Measurements from ENCODE around the gene ADGRL3.

ADGRL3 gene

GRCh38 chr4:61657016-61657415, 456.9 kb downstream of the ADGRL3 start:
- no peak for DNase-seq (ENCODE audit: low read depth)
- no peak overlapping the region for H3K4me3 ChIP-seq (ENCODE audit: low read depth, low read length)

GRCh38 chr4:61661960-61662359, 461.8 kb downstream of the ADGRL3 start:
- DNase-seq (ENCODE audit: low read depth) = no peak
- H3K4me3 ChIP-seq (ENCODE audit: low read depth, low read length) = no peak overlapping the region

GRCh38 chr4:61662362-61662761, 462.2 kb downstream of the ADGRL3 start:
- H3K4me3 ChIP-seq (ENCODE audit: low read depth, low read length) = no peak overlapping the region
- DNase-seq (ENCODE audit: low read depth) = no peak

GRCh38 chr4:61663310-61663709, 463.2 kb downstream of the ADGRL3 start:
- DNase-seq (ENCODE audit: low read depth) = no peak
- H3K4me3 ChIP-seq (ENCODE audit: low read depth, low read length) = no peak overlapping the region

GRCh38 chr4:61665649-61666048, 465.5 kb downstream of the ADGRL3 start:
- DNase-seq (ENCODE audit: low read depth) = no peak

GRCh38 chr4:61666244-61666643, 466.1 kb downstream of the ADGRL3 start:
- H3K4me3 ChIP-seq (ENCODE audit: low read depth, low read length) = no peak overlapping the region
- no peak for DNase-seq (ENCODE audit: low read depth)

More at GRCh38 chr4:61665649-61666048, 465.5 kb downstream of the ADGRL3 start:
- H3K4me3 ChIP-seq (ENCODE audit: low read depth, low read length) = no peak overlapping the region

GRCh38 chr4:61671599-61671998, 471.5 kb downstream of the ADGRL3 start:
- DNase-seq (ENCODE audit: low read depth) = no peak
- no peak overlapping the region for H3K4me3 ChIP-seq (ENCODE audit: low read depth, low read length)

- H3K4me3 ChIP-seq (ENCODE audit: low read depth, low read length) = no peak overlapping the region
- no peak for DNase-seq (ENCODE audit: low read depth)
These were observed 475.3 kb downstream of the ADGRL3 start for GRCh38 chr4:61675464-61675863.

- no peak overlapping the region for H3K4me3 ChIP-seq (ENCODE audit: low read depth, low read length)
- DNase-seq (ENCODE audit: low read depth) = no peak
These were observed 478.2 kb downstream of the ADGRL3 start for GRCh38 chr4:61678297-61678696.

GRCh38 chr4:61693520-61693919, 493.4 kb downstream of the ADGRL3 start:
- no peak for DNase-seq (ENCODE audit: low read depth)
- no peak overlapping the region for H3K4me3 ChIP-seq (ENCODE audit: low read depth, low read length)

GRCh38 chr4:61714387-61714911, 514.3 kb downstream of the ADGRL3 start:
- no peak for DNase-seq (ENCODE audit: low read depth)

GRCh38 chr4:61716426-61716825, 516.3 kb downstream of the ADGRL3 start:
- no peak for DNase-seq (ENCODE audit: low read depth)
- no peak overlapping the region for H3K4me3 ChIP-seq (ENCODE audit: low read depth, low read length)

More at GRCh38 chr4:61714387-61714911, 514.3 kb downstream of the ADGRL3 start:
- no peak overlapping the region for H3K4me3 ChIP-seq (ENCODE audit: low read depth, low read length)

- no peak overlapping the region for H3K4me3 ChIP-seq (ENCODE audit: low read depth, low read length)
- DNase-seq (ENCODE audit: low read depth) = no peak
These were observed 523.4 kb downstream of the ADGRL3 start for GRCh38 chr4:61723492-61723891.

- H3K4me3 ChIP-seq (ENCODE audit: low read depth, low read length) = no peak overlapping the region
- DNase-seq (ENCODE audit: low read depth) = no peak
These were observed 527.2 kb downstream of the ADGRL3 start for GRCh38 chr4:61727286-61727685.

- DNase-seq (ENCODE audit: low read depth) = no peak
- H3K4me3 ChIP-seq (ENCODE audit: low read depth, low read length) = no peak overlapping the region
These were observed 534.3 kb downstream of the ADGRL3 start for GRCh38 chr4:61734409-61734808.

GRCh38 chr4:61739887-61740286, 539.8 kb downstream of the ADGRL3 start:
- no peak for DNase-seq (ENCODE audit: low read depth)
- no peak overlapping the region for H3K4me3 ChIP-seq (ENCODE audit: low read depth, low read length)

GRCh38 chr4:61740886-61741285, 540.8 kb downstream of the ADGRL3 start:
- no peak overlapping the region for H3K4me3 ChIP-seq (ENCODE audit: low read depth, low read length)
- no peak for DNase-seq (ENCODE audit: low read depth)

- DNase-seq (ENCODE audit: low read depth) = peak; percentile 29
- no peak overlapping the region for H3K4me3 ChIP-seq (ENCODE audit: low read depth, low read length)
These were observed 541.4 kb downstream of the ADGRL3 start for GRCh38 chr4:61741327-61742096.

- DNase-seq (ENCODE audit: low read depth) = no peak
- H3K4me3 ChIP-seq (ENCODE audit: low read depth, low read length) = no peak overlapping the region
These were observed 550.7 kb downstream of the ADGRL3 start for GRCh38 chr4:61750810-61751209.

- H3K4me3 ChIP-seq (ENCODE audit: low read depth, low read length) = no peak overlapping the region
- no peak for DNase-seq (ENCODE audit: low read depth)
These were observed 552.5 kb downstream of the ADGRL3 start for GRCh38 chr4:61752617-61753016.

GRCh38 chr4:61753739-61754138, 553.6 kb downstream of the ADGRL3 start:
- DNase-seq (ENCODE audit: low read depth) = no peak
- H3K4me3 ChIP-seq (ENCODE audit: low read depth, low read length) = no peak overlapping the region
